SH-SY5Y (cell line): ENCODE results near the gene DYNLT4.

Source experiments
- GATA2 ChIP-seq: IDR thresholded peaks from 2 replicates; pipeline ENCODE4 v1.6.1; 2011; ENCODE audit warnings: mild to moderate bottlenecking, low read depth, low read length
- GATA3 ChIP-seq: IDR thresholded peaks from 2 replicates; pipeline ENCODE4 v1.6.1; 2011; ENCODE audit warnings: low read depth, mild to moderate bottlenecking, low read length, moderate library complexity

Gene DYNLT4

GRCh38 chr1:44806025-44806703 is 987 bp downstream of the DYNLT4 start:
- TF ChIP-seq GATA3 (no peak), GATA2 (no peak)

- no peak for TF ChIP-seq GATA2
- no peak for TF ChIP-seq GATA3
Observed at GRCh38 chr1:44805311-44806024, 1.7 kb downstream of the DYNLT4 start.

- TF ChIP-seq GATA3 = no peak
- no peak for TF ChIP-seq GATA2
Observed at GRCh38 chr1:44803312-44804095, 3.6 kb downstream of the DYNLT4 start.

GRCh38 chr1:44803062-44803311 is 4.2 kb downstream of the DYNLT4 start:
- TF ChIP-seq GATA2 (no peak), GATA3 (no peak)

GRCh38 chr1:44802306-44803061 is 4.7 kb downstream of the DYNLT4 start:
- TF ChIP-seq GATA3 = no peak
- no peak for TF ChIP-seq GATA2

GRCh38 chr1:44801491-44802305 is 5.5 kb downstream of the DYNLT4 start:
- TF ChIP-seq GATA3 (no peak), GATA2 (no peak)

GRCh38 chr1:44799770-44800584 is 7.2 kb downstream of the DYNLT4 start, which contains the start of gene PLK3:
Gene PLK3 (plus strand): TSS chr1:44800377. CDS start chr1:44800464, 87 bp downstream.
- TF ChIP-seq GATA2 = no peak
- TF ChIP-seq GATA3 = no peak

GRCh38 chr1:44798481-44799365 is 8.4 kb downstream of the DYNLT4 start:
- TF ChIP-seq GATA2 (no peak), GATA3 (no peak)

- TF ChIP-seq GATA3 (no peak), GATA2 (no peak)
Observed at GRCh38 chr1:44792736-44793502, 14.2 kb downstream of the DYNLT4 start.

GRCh38 chr1:44790968-44791801 is 16.0 kb downstream of the DYNLT4 start:
- TF ChIP-seq GATA3 (no peak), GATA2 (no peak)
